Measurements from ENCODE around the gene RAB3GAP2. TPM values are rescaled to one million over a fixed set of nuclear protein-coding genes. Genes with fewer than 3 reads are reported as not detected.
"Not testable (repeated sequence)": the region's sequence is repeated elsewhere in the genome, so short reads cannot be mapped to it uniquely, and the experiment has no call there.

The RAB3GAP2 gene
- total and polyA plus RNA-seq, 2 of the 13 experiments (the other 11 are each of a cell fraction or from before 2014, with no cell fraction given) = 22.6 to 25.0 TPM

DNA sequence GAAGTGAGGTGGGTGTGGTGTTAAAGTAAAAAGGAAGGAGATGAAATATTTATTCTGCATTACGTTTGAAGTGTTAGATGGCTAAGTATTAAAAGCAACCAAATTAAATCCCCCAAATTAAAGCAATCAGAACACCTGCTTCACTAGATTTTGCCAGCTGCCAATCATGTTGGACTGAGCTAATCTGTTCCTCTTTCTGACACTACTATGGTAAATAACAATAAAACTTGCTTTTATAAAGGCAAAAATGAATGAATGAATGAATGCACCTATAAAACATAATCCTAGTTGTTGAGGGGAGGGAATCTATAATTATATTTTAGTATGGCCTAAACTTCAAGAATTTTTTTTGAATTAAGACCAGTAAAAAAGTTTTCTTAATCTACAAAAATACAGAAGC, 51.0 kb downstream of the RAB3GAP2 start:
- ChIA-PET POLR2A (no interaction called here), CTCF (ENCODE audit: low intra/inter-chr PET ratio, low total read pairs) (no interaction called here)
- Histone ChIP-seq H2AFZ (ENCODE audit: low read length) (no peak overlapping the region), H3K79me2 (ENCODE audit: insufficient read depth, low read length) (peaks cover 15% of the 10 kb centered on the region), H3K9ac (ENCODE audit: insufficient read depth, low read depth, low read length) (no peak overlapping the region), H3K27ac (ENCODE audit: extremely low read length, insufficient read depth, low read length) (no peak overlapping the region), H3K36me3 (replicated peaks in 1 of 2; ENCODE audit: control insufficient read depth in 1 of 2, insufficient read depth in 2 of 2, low read length in 2 of 2) (0 out of 5 replicates have a peak, but pooled peaks cover 1 to 5% of the 10 kb centered on the region in 2 experiments), H3K4me2 (ENCODE audit: low read depth, low read length) (no peak overlapping the region), H4K20me1 (ENCODE audit: insufficient read depth, low read length) (0 out of 2 replicates have a peak, but pooled peaks cover 3% of the 10 kb centered on the region), H3K9me3 (ENCODE audit: low read length) (no peaks in the 10 kb centered on the region), H3K4me1 (ENCODE audit: insufficient read depth, low read length) (peaks cover 11% of the 10 kb centered on the region), H3K27me3 (ENCODE audit: control insufficient read depth in 1 of 2, insufficient read depth in 2 of 2, low read length in 2 of 2) (no peaks in the 10 kb centered on the region), H3K4me3 (replicated peaks in 1 of 3; ENCODE audit: insufficient read depth in 1 of 3, low read depth in 2 of 3, low read length in 3 of 3) (no peak overlapping the region)
- ATAC-seq (no peak), FAIRE-seq (no peak), DNase-seq (ENCODE audit: low spot score) (no peak)
- intact Hi-C loops (cut with micrococcal nuclease; ENCODE audit: unreplicated experiment) (loop anchor here (10.0 kb wide), 1 partner anchor 554 kb away; no protein-coding TSS in a partner anchor), in situ Hi-C loops (cut with HindIII; ENCODE audit: extremely low pct_ligation_motif_present, low pct_unique_long_range_greater_than_20kb) (no loop called here)
- no TSS peak for BruUV-seq (replicated peaks)
- WGBS (ENCODE audit: low lambda C conversion rate) = 97% methylated on average over 1 of the region's 1 CpG
- TF ChIP-seq EZH2 (conservative IDR thresholded peaks at IDR 0.05; ENCODE audit: low read depth, low read length) (no peak), ZNF562 (CRISPR knock-in tag; IDR thresholded peaks at IDR 0.05; ENCODE audit: borderline replicate concordance) (no peak), ARNT (IDR thresholded peaks at IDR 0.05) (no peak), JUNB (CRISPR knock-in tag; IDR thresholded peaks at IDR 0.05; ENCODE audit: borderline replicate concordance) (no peak), YEATS2 (CRISPR knock-in tag; IDR thresholded peaks at IDR 0.05; ENCODE audit: borderline replicate concordance) (no peak), REPIN1 (CRISPR knock-in tag; IDR thresholded peaks at IDR 0.05; ENCODE audit: borderline replicate concordance, low read depth) (no peak), GPN1 (CRISPR knock-in tag; IDR thresholded peaks at IDR 0.05; ENCODE audit: borderline replicate concordance) (no peak)
- TF ChIP-seq, protein P1, sequence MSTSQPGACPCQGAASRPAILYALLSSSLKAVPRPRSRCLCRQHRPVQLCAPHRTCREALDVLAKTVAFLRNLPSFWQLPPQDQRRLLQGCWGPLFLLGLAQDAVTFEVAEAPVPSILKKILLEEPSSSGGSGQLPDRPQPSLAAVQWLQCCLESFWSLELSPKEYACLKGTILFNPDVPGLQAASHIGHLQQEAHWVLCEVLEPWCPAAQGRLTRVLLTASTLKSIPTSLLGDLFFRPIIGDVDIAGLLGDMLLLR (CRISPR knock-in tag; IDR thresholded peaks at IDR 0.05) = no peak
- TF ChIP-seq, protein P2, sequence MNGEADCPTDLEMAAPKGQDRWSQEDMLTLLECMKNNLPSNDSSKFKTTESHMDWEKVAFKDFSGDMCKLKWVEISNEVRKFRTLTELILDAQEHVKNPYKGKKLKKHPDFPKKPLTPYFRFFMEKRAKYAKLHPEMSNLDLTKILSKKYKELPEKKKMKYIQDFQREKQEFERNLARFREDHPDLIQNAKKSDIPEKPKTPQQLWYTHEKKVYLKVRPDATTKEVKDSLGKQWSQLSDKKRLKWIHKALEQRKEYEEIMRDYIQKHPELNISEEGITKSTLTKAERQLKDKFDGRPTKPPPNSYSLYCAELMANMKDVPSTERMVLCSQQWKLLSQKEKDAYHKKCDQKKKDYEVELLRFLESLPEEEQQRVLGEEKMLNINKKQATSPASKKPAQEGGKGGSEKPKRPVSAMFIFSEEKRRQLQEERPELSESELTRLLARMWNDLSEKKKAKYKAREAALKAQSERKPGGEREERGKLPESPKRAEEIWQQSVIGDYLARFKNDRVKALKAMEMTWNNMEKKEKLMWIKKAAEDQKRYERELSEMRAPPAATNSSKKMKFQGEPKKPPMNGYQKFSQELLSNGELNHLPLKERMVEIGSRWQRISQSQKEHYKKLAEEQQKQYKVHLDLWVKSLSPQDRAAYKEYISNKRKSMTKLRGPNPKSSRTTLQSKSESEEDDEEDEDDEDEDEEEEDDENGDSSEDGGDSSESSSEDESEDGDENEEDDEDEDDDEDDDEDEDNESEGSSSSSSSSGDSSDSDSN (CRISPR knock-in tag; IDR thresholded peaks at IDR 0.05) = no peak

DNA sequence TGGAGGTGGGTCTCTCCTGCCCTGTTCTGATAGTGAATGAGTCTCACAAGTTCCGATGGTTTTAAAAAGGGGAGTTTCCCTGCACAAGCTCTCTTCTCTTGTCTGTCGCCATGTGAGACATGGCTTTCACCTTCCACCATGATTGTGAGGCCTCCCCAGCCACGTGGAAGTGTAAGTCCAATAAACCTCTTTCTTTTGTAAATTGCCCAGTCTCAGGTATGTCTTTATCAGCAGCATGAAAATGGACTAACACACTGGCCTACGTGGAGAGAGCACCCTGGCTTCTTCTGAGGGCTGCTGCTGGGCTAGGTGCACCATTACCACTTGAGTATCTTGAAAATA, 51.6 kb downstream of the RAB3GAP2 start:
- H3K27me3 ChIP-seq (ENCODE audit: control insufficient read depth in 1 of 2, insufficient read depth in 2 of 2, low read length in 2 of 2); in situ Hi-C loops (cut with HindIII; ENCODE audit: extremely low pct_ligation_motif_present, low pct_unique_long_range_greater_than_20kb): not testable (repeated sequence)
- peaks cover 16% of the 10 kb centered on the region for H3K79me2 ChIP-seq (ENCODE audit: insufficient read depth, low read length)

More for the DNA sequence above, 51.6 kb downstream of the RAB3GAP2 start:
- POLR2A ChIA-PET; H3K9ac ChIP-seq (ENCODE audit: insufficient read depth, low read depth, low read length); H3K36me3 ChIP-seq (replicated peaks in 1 of 2; ENCODE audit: control insufficient read depth in 1 of 2, insufficient read depth in 2 of 2, low read length in 2 of 2); H3K27ac ChIP-seq (ENCODE audit: extremely low read length, insufficient read depth, low read length); BruUV-seq (replicated peaks); FAIRE-seq; H3K9me3 ChIP-seq (ENCODE audit: low read length); H4K20me1 ChIP-seq (ENCODE audit: insufficient read depth, low read length); DNase-seq (ENCODE audit: low spot score); H3K4me2 ChIP-seq (ENCODE audit: low read depth, low read length); ATAC-seq; H3K4me3 ChIP-seq (replicated peaks in 1 of 3; ENCODE audit: insufficient read depth in 1 of 3, low read depth in 2 of 3, low read length in 3 of 3); H3K4me1 ChIP-seq (ENCODE audit: insufficient read depth, low read length); CTCF ChIA-PET (ENCODE audit: low intra/inter-chr PET ratio, low total read pairs); H2AFZ ChIP-seq (ENCODE audit: low read length): not testable (repeated sequence)
- 100% methylated on average over 4 of the region's 4 CpGs for WGBS (ENCODE audit: low lambda C conversion rate)
- intact Hi-C loops (cut with micrococcal nuclease; ENCODE audit: unreplicated experiment) = loop anchor here (10.0 kb wide), 1 partner anchor 554 kb away; no protein-coding TSS in a partner anchor
